Ectodermal cell (in vitro differentiated cells): ENCODE data around the gene ATG101.
"Not testable (repeated sequence)": the region's sequence is repeated elsewhere in the genome, so short reads cannot be mapped to it uniquely, and the experiment has no call there.

Experiments
- H3K27ac ChIP-seq: 2 replicates; pipeline ENCODE4 v1.7.0; 2013; ENCODE audit warnings: mild to moderate bottlenecking, low read depth, low read length; ENCODE audit not compliant: insufficient read depth, poor library complexity, severe bottlenecking
- H3K27me3 ChIP-seq: 2 replicates; pipeline ENCODE4 v1.7.0; 2013; ENCODE audit warnings: mild to moderate bottlenecking, low read length; ENCODE audit not compliant: insufficient read depth, control insufficient read depth, poor library complexity, severe bottlenecking
- H3K36me3 ChIP-seq: one replicate; pipeline ENCODE4 v1.7.0; 2013; ENCODE audit warnings: low read length; ENCODE audit not compliant: control insufficient read depth, insufficient read depth
- H3K4me1 ChIP-seq: one replicate; pipeline ENCODE4 v1.7.0; 2013; ENCODE audit warnings: low read length; ENCODE audit not compliant: control insufficient read depth, insufficient read depth
- H3K4me3 ChIP-seq: 2 replicates; pipeline ENCODE4 v1.7.0; 2013; ENCODE audit warnings: low read depth, low read length, control low read depth; ENCODE audit not compliant: insufficient read depth
- H3K9me3 ChIP-seq: 2 replicates; pipeline ENCODE4 v1.7.0; 2013; ENCODE audit warnings: mild to moderate bottlenecking, low read length, moderate library complexity; ENCODE audit not compliant: control insufficient read depth
- WGBS, 2 experiments: methylation state at CpG; one replicate each; pipeline ENCODE4 v1.1.7; 2013; ENCODE audit warnings: missing lambda C conversion rate in 2 of 2; 5-methylcytosine and 5-hydroxymethylcytosine counted together

ATG101 gene

GRCh38 chr12:52104431-52105089 lies 34.8 kb downstream of the ATG101 start:
- not testable (repeated sequence) for H3K36me3 ChIP-seq, H3K4me1 ChIP-seq, H3K27ac ChIP-seq, H3K4me3 ChIP-seq, H3K9me3 ChIP-seq, H3K27me3 ChIP-seq
- WGBS, 2 experiments, result 76 to 82% methylated on average over 10 of the region's 10 CpGs

DNA sequence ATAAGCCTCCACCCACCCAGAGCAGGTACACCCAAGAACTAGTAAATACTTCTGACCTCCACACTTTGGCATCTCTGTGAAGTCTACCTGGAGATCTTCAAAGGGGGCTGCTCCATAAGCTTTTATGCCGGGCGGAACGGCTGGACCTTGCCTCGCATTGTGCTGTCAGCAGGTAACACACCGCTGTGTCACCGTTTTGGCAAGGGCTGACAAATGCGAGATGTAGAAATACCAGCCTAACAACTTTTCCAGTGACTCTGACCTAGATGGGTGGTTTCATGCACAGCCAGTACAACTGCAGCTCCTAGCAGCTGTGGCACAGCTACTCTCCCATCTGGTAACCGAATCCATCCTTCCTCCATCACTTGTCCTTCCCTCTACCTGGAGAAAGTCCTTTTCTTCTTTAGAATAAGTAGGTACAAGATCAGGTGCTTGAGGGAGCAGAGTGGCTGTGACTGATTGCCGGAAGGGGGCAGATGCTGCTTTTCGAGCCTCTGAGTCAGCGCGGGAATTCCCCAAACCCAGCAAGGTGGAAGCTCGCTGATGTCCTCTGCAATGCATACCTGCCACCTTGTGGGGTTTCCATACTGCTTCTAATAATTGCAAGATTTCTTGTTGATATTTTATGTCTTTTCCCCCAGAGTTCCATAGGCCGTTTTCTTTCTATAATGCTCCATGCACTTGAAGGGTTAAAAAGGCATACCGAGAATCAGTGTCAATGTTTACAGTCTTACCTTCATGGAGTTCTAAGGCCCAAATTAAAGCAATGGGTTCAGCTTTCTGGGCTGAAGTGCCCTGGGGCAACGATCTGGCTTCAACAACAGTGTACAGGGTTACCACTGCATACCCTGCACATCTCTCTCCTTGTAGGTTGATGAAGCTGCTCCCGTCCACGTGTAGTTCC lies 46.7 kb downstream of the ATG101 start:
- H3K4me1 ChIP-seq, H3K27me3 ChIP-seq, H3K4me3 ChIP-seq, H3K36me3 ChIP-seq, H3K9me3 ChIP-seq, H3K27ac ChIP-seq: not testable (repeated sequence)
- WGBS, 2 experiments, result 66 to 71% methylated on average over 17 to 18 of the region's 18 CpGs

GRCh38 chr12:52117806-52118475 lies 48.2 kb downstream of the ATG101 start:
- 93% methylated on average over 20 of the region's 20 CpGs for WGBS, 2 experiments
- not testable (repeated sequence) for H3K27ac ChIP-seq, H3K4me1 ChIP-seq, H3K9me3 ChIP-seq, H3K27me3 ChIP-seq, H3K36me3 ChIP-seq, H3K4me3 ChIP-seq

- Histone ChIP-seq H3K36me3 (no peaks in the 10 kb centered on the region), H3K4me3 (no peak overlapping the region), H3K27ac (no peak overlapping the region), H3K4me1 (no peaks in the 10 kb centered on the region), H3K27me3 (no peaks in the 10 kb centered on the region), H3K9me3 (no peaks in the 10 kb centered on the region)
- WGBS, 2 experiments, result 44 to 51% methylated on average over 23 of the region's 23 CpGs
Measured at GRCh38 chr12:52119398-52120254, 49.8 kb downstream of the ATG101 start.

- no peaks in the 10 kb centered on the region for H3K9me3 ChIP-seq
- WGBS, 2 experiments, result 92 to 93% methylated on average over 19 of the region's 19 CpGs
- H3K4me3 ChIP-seq, result no peak overlapping the region
- H3K27me3 ChIP-seq, result no peaks in the 10 kb centered on the region
- no peak overlapping the region for H3K27ac ChIP-seq
- no peaks in the 10 kb centered on the region for H3K36me3 ChIP-seq
- peaks cover 13% of the 10 kb centered on the region for H3K4me1 ChIP-seq
Measured at GRCh38 chr12:52120951-52121823, 51.4 kb downstream of the ATG101 start.

GRCh38 chr12:52121824-52122539 lies 52.2 kb downstream of the ATG101 start:
- no peaks in the 10 kb centered on the region for H3K9me3 ChIP-seq
- H3K27ac ChIP-seq, result no peak overlapping the region
- no peak overlapping the region for H3K4me3 ChIP-seq
- H3K27me3 ChIP-seq, result no peaks in the 10 kb centered on the region
- H3K36me3 ChIP-seq, result no peaks in the 10 kb centered on the region
- 21 to 24% methylated on average over 16 to 18 of the region's 18 CpGs for WGBS, 2 experiments
- H3K4me1 ChIP-seq, result peaks cover 20% of the 10 kb centered on the region

GRCh38 chr12:52122540-52122871 lies 52.7 kb downstream of the ATG101 start:
- Histone ChIP-seq H3K27ac (no peak overlapping the region), H3K4me1 (peaks cover 22% of the 10 kb centered on the region), H3K4me3 (no peak overlapping the region), H3K9me3 (no peaks in the 10 kb centered on the region), H3K36me3 (no peaks in the 10 kb centered on the region), H3K27me3 (no peaks in the 10 kb centered on the region)
- 74 to 84% methylated on average over 4 of the region's 4 CpGs for WGBS, 2 experiments

DNA sequence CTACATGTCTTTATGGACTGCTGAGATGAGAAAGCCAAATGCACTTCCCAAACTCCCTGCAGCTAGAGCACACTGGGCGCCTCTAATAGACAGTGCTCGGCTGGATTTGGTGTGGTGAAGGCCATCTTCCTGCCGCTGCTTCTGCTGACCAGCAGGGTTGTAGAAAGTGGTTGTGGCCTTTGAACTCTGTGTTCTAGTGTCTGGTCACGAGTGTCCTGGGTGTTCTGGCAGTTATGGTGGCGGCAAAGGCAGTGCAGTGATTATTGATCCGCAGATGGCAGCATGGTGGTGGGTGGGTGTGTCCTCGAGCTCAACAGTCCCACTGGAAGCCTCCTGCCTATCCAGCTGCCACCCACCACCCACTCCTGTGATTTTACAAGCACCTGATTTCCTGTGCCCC lies 53.1 kb downstream of the ATG101 start:
- H3K4me1 ChIP-seq, result peaks cover 22% of the 10 kb centered on the region
- H3K4me3 ChIP-seq, result no peak overlapping the region
- no peaks in the 10 kb centered on the region for H3K27me3 ChIP-seq
- H3K36me3 ChIP-seq, result no peaks in the 10 kb centered on the region
- H3K27ac ChIP-seq, result no peak overlapping the region
- 91 to 93% methylated on average over 7 of the region's 7 CpGs for WGBS, 2 experiments
- no peaks in the 10 kb centered on the region for H3K9me3 ChIP-seq
